NT2/D1 (cell line): ENCODE results near the gene UBASH3B.

Source experiments
- YY1 ChIP-seq: IDR thresholded peaks from 2 replicates; pipeline ENCODE4 v1.6.1; 2011; ENCODE audit not compliant: insufficient read length, insufficient read depth
- ZNF274 ChIP-seq: IDR thresholded peaks from 2 replicates; pipeline ENCODE4 v1.6.1; 2011; ENCODE audit warnings: mild to moderate bottlenecking, low read depth, low read length

DNA sequence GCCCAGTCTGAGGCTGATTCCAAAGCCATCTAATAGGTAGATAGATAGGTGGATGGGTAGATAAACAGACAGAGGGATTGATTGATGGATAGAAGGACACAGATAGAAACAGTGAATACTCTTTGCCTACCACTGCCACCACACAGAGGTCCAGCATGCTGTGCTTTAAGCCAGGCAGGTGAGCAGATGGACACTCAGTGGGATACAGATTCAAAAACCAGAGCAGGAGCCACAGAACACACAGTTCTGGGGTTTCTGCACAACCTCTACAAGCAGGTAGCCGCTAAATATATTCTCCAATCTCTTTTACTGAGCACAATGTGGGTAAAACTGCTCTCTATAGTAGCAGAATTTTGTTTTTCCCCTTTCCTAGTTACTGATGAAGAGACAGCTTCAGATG lies 206.6 kb downstream of the UBASH3B start:
- TF ChIP-seq ZNF274: no peak
- TF ChIP-seq YY1: no peak
